Panc1 (cell line): Measurements from ENCODE around the gene ATP5ME. TPM values are rescaled to one million over a fixed set of nuclear protein-coding genes. Genes with fewer than 3 reads are reported as not detected.
"Not testable (repeated sequence)": the region's sequence is repeated elsewhere in the genome, so short reads cannot be mapped to it uniquely, and the experiment has no call there.

Experiments
- ATAC-seq: fragments of 200-7000 bp; cut with Tn5 transposase; 2 replicates; pipeline ENCODE4 v1.9.1; 2020; ENCODE audit warnings: mild to moderate bottlenecking, moderate library complexity
- BruUV-seq: library from RNA; stranded (reverse); fragments of 400-500 nt; replicated peaks from 2 replicates; lab custom pipeline; 2021; lab: Mats Ljungman, UMichigan
- CTCF ChIA-PET: fragments of 300-600 bp; sonication (Branson Sonifier 250); formaldehyde crosslinking; loops from one replicate; lab custom pipeline; 2022; ENCODE audit warnings: antibody characterized with exemption; lab: Charles Lee
- POLR2A ChIA-PET: fragments of 300-600 bp; sonication (Branson Sonifier 250); formaldehyde crosslinking; loops from one replicate; lab custom pipeline; 2022; ENCODE audit warnings: antibody characterized with exemption; lab: Charles Lee
- DNase-seq: peaks from one replicate; pipeline ENCODE4 v3.0.0-alpha.2; 2010; ENCODE audit warnings: low read depth, low spot score
- H3K27ac ChIP-seq: 2 replicates; pipeline ENCODE4 v1.5.1; 2011; ENCODE audit warnings: mild to moderate bottlenecking, low read length, inconsistent platforms
- H3K27me3 ChIP-seq: fragments of 200-500 bp; sonication (Bioruptor generic); 2 replicates; pipeline ENCODE4 v1.6.0; 2014; ENCODE audit warnings: low read length, inconsistent platforms; ENCODE audit not compliant: control insufficient read depth, insufficient read depth
- H3K36me3 ChIP-seq: fragments of 200-500 bp; sonication (Bioruptor generic); 2 replicates; pipeline ENCODE4 v1.5.1; 2014; ENCODE audit warnings: inconsistent platforms, mild to moderate bottlenecking, low read length, moderate library complexity; ENCODE audit not compliant: control insufficient read depth, insufficient read depth
- H3K4me1 ChIP-seq: 2 replicates; pipeline ENCODE4 v1.5.1; 2011; ENCODE audit warnings: inconsistent platforms, mild to moderate bottlenecking, low read length, moderate library complexity; ENCODE audit not compliant: control insufficient read depth, insufficient read depth
- H3K4me3 ChIP-seq, 2 experiments: 2 replicates each; pipeline ENCODE4 v1.5.1; 2011 to 2012; ENCODE audit warnings: low read depth in 2 of 2, low read length in 2 of 2, mild to moderate bottlenecking in 2 of 2, inconsistent platforms in 1 of 2, moderate library complexity in 1 of 2
- H3K9me3 ChIP-seq: fragments of 200-500 bp; sonication (Bioruptor generic); 2 replicates; pipeline ENCODE4 v1.5.1; 2014; ENCODE audit warnings: low read depth, mild to moderate bottlenecking, inconsistent platforms, low read length, moderate library complexity; ENCODE audit not compliant: control insufficient read depth, insufficient read depth
- POLR2AphosphoS5 ChIP-seq: IDR thresholded peaks from 2 replicates; pipeline ENCODE4 v1.6.1; 2012; ENCODE audit warnings: mild to moderate bottlenecking, low read depth, low read length, moderate library complexity
- SIN3A ChIP-seq: IDR thresholded peaks from 2 replicates; pipeline ENCODE4 v1.6.1; 2012; ENCODE audit warnings: low read depth, mild to moderate bottlenecking, low read length, moderate library complexity, borderline replicate concordance; ENCODE audit not compliant: insufficient read depth
- TCF7L2 ChIP-seq: IDR thresholded peaks from 2 replicates; pipeline ENCODE4 v1.6.1; 2011; ENCODE audit warnings: mild to moderate bottlenecking, low read depth, low read length, inconsistent platforms
- in situ Hi-C: cut with HindIII; loops from 2 replicates; pipeline ENCODE4 v1.10.0; 2016; ENCODE audit warnings: low sequenced_read_pairs, low pct_unique_long_range_greater_than_20kb
- intact Hi-C: fragments of 100-400 bp; cut with micrococcal nuclease; formaldehyde crosslinking; loops from one replicate; pipeline ENCODE4 v1.10.0; 2022; ENCODE audit not compliant: unreplicated experiment
- total RNA-seq: library from RNA; stranded (reverse); gene quantifications from one replicate; pipeline ENCODE4 v1.2.1, GENCODE V29; 2021; ENCODE audit not compliant: unreplicated experiment
- TF ChIP-seq, protein P1 (sequence below), 2 experiments: IDR thresholded peaks; 2 replicates each; pipeline ENCODE4 v1.6.1; 2011 to 2012; ENCODE audit warnings: low read depth in 2 of 2, control low read depth in 1 of 2, low read length in 1 of 2, mild to moderate bottlenecking in 1 of 2, moderate library complexity in 1 of 2; ENCODE audit not compliant: insufficient read depth in 1 of 2
- TF ChIP-seq, protein P2 (sequence below): fragments of 450-650 bp; IDR thresholded peaks from 2 replicates; pipeline ENCODE4 v1.5.1; 2017; ENCODE audit warnings: mild to moderate bottlenecking

The ATP5ME gene
- total RNA-seq, 1 experiment from 2014 or later = 257 TPM

DNA sequence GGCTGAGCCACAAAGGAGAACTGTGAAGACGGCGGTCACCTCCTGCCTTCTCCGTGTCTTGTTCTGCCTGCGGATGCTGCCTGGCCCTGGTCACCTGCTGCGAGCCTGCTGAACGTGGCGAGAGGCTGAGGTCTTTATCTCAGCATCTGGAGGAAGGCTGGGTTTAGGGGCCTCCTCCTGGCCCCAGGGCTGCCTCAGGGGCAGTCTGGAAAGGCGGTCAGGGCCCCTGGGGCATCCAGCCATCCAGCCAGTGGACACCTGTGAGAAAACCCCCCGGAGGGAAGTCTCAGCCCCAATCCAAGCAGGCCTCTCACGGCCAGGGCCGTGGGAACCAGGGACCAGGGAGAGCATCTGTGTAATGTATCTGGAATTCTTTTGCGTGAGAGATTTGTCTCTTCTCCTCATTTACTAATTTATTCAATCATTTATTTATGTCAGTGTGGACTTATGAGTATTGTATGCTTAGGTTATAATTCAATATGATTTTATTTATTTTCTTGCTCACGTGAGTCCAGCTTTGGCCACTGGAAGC, 37.4 kb downstream of the ATP5ME start:
- in situ Hi-C loops = no loop called here
- DNase-seq = no peak
- ATAC-seq = no peak
- Histone ChIP-seq H3K27me3 (no peaks in the 10 kb centered on the region), H3K4me1 (no peaks in the 10 kb centered on the region), H3K36me3 (no peaks in the 10 kb centered on the region), H3K27ac (no peak overlapping the region), H3K9me3 (no peaks in the 10 kb centered on the region), H3K4me3 (no peak overlapping the region)
- ChIA-PET CTCF (no interaction called here), POLR2A (no interaction called here)
- no TSS peak for BruUV-seq
- intact Hi-C loops = no loop called here
- TF ChIP-seq SIN3A (no peak), TCF7L2 (no peak), POLR2AphosphoS5 (no peak)
- TF ChIP-seq, protein P1, sequence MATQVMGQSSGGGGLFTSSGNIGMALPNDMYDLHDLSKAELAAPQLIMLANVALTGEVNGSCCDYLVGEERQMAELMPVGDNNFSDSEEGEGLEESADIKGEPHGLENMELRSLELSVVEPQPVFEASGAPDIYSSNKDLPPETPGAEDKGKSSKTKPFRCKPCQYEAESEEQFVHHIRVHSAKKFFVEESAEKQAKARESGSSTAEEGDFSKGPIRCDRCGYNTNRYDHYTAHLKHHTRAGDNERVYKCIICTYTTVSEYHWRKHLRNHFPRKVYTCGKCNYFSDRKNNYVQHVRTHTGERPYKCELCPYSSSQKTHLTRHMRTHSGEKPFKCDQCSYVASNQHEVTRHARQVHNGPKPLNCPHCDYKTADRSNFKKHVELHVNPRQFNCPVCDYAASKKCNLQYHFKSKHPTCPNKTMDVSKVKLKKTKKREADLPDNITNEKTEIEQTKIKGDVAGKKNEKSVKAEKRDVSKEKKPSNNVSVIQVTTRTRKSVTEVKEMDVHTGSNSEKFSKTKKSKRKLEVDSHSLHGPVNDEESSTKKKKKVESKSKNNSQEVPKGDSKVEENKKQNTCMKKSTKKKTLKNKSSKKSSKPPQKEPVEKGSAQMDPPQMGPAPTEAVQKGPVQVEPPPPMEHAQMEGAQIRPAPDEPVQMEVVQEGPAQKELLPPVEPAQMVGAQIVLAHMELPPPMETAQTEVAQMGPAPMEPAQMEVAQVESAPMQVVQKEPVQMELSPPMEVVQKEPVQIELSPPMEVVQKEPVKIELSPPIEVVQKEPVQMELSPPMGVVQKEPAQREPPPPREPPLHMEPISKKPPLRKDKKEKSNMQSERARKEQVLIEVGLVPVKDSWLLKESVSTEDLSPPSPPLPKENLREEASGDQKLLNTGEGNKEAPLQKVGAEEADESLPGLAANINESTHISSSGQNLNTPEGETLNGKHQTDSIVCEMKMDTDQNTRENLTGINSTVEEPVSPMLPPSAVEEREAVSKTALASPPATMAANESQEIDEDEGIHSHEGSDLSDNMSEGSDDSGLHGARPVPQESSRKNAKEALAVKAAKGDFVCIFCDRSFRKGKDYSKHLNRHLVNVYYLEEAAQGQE (IDR thresholded peaks at IDR 0.05; ENCODE audit: insufficient read depth in 1 of 2, low read depth in 2 of 2, low read length in 1 of 2) = no peak
- TF ChIP-seq, protein P2, sequence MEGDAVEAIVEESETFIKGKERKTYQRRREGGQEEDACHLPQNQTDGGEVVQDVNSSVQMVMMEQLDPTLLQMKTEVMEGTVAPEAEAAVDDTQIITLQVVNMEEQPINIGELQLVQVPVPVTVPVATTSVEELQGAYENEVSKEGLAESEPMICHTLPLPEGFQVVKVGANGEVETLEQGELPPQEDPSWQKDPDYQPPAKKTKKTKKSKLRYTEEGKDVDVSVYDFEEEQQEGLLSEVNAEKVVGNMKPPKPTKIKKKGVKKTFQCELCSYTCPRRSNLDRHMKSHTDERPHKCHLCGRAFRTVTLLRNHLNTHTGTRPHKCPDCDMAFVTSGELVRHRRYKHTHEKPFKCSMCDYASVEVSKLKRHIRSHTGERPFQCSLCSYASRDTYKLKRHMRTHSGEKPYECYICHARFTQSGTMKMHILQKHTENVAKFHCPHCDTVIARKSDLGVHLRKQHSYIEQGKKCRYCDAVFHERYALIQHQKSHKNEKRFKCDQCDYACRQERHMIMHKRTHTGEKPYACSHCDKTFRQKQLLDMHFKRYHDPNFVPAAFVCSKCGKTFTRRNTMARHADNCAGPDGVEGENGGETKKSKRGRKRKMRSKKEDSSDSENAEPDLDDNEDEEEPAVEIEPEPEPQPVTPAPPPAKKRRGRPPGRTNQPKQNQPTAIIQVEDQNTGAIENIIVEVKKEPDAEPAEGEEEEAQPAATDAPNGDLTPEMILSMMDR = no peak

DNA sequence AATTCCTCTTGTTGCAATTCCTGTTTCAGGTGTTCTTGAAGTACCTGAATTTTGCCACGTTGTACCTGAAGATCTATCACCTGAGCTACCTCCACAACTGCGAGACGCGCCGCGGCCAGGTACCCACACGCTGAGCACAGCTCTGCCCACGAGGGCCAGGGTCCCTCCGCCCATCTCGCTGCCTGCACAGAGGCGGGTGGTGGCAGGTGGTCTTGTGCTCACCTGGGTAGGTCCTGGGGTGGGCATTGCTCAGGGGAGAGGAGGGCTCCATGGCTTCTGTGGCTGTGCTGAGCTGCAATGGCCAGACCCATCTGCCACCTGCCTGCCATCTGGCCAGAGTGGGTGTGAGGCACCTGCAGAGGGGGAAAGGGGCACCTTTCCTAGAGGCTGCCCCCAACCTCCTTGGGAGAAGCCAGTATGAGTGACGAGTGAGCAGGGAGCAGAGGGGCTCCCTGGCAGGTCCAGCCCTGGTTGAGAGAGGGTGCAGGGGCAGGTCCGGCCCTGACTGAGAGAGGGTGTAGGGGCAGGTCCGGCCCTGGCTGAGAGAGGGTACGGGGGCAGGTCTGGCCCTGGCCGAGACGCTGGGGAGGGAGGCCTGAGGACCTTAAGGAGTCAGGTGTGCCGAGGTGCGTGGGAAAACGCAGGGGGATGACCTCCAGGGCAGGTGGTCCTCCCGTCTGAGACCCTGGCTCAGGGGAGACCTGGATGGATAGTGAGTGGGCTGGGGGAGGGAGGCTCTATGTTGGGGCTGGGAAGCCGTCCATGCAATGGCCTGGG, 38.0 kb downstream of the ATP5ME start:
- no peaks in the 10 kb centered on the region for H3K27me3 ChIP-seq
- no peaks in the 10 kb centered on the region for H3K36me3 ChIP-seq
- ChIA-PET POLR2A (no interaction called here), CTCF (no interaction called here)
- ATAC-seq = no peak
- no peak for DNase-seq
- BruUV-seq = no TSS peak
- H3K27ac ChIP-seq = no peak overlapping the region
- no peak overlapping the region for H3K4me3 ChIP-seq
- no peaks in the 10 kb centered on the region for H3K9me3 ChIP-seq
- H3K4me1 ChIP-seq = no peaks in the 10 kb centered on the region
- in situ Hi-C loops (no loop called here), intact Hi-C loops (no loop called here)
- TF ChIP-seq, protein P2 = no peak
- TF ChIP-seq TCF7L2 (no peak), SIN3A (no peak), POLR2AphosphoS5 (no peak)
- TF ChIP-seq, protein P1 (IDR thresholded peaks at IDR 0.05; ENCODE audit: insufficient read depth in 1 of 2, low read depth in 2 of 2, low read length in 1 of 2) = no peak

DNA sequence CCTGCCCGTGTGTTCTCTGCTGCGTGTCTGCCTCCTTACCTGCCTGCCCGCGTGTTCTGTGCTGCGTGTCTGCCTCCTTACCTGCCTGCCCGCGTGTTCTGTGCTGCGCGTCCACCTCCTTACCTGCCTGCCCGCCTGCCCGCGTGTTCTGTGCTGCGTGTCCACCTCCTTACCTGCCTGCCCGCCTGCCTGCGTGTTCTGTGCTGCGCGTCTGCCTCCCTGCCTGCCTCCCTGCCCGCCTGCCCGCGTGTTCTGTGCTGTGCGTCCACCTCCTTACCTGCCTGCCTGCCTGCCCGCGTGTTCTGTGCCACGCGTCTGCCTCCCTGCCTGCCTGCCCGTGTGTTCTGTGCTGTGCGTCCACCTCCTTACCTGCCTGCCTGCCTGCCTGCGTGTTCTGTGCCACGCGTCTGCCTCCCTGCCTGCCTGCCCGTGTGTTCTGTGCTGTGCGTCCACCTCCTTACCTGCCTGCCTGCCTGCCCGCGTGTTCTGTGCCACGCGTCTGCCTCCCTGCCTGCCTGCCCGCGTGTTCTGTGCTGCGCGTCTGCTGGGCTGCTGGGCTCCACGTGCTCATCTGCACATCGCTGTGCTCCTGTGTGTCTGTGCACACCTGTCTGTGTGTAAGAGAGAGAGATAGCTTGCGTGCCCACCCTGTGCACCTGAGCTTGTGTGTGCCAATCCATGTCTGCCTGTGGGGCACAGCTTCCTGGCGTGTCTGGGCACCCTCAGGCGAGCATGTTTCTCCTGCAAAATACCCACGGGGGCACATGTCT, 38.8 kb downstream of the ATP5ME start:
- BruUV-seq, in situ Hi-C loops, H3K4me1 ChIP-seq, H3K4me3 ChIP-seq, H3K27me3 ChIP-seq, H3K27ac ChIP-seq, CTCF ChIA-PET, H3K36me3 ChIP-seq, POLR2A ChIA-PET, DNase-seq, H3K9me3 ChIP-seq, intact Hi-C loops, ATAC-seq: not testable (repeated sequence)
